GM18517 (cell line): Measurements from ENCODE around the gene PERM1.
A peak's percentile ranks its signal among the peaks of the same experiment; 100 is the strongest.
"Not testable (repeated sequence)": the region's sequence is repeated elsewhere in the genome, so short reads cannot be mapped to it uniquely, and the experiment has no call there.

ENCODE experiments used
- ATAC-seq: cut with Tn5 transposase; IDR thresholded peaks from one replicate; pipeline ENCODE4 v1.9.1; 2021; ENCODE audit warnings: mild to moderate bottlenecking, moderate library complexity; ENCODE audit not compliant: unreplicated experiment

PERM1 gene

DNA sequence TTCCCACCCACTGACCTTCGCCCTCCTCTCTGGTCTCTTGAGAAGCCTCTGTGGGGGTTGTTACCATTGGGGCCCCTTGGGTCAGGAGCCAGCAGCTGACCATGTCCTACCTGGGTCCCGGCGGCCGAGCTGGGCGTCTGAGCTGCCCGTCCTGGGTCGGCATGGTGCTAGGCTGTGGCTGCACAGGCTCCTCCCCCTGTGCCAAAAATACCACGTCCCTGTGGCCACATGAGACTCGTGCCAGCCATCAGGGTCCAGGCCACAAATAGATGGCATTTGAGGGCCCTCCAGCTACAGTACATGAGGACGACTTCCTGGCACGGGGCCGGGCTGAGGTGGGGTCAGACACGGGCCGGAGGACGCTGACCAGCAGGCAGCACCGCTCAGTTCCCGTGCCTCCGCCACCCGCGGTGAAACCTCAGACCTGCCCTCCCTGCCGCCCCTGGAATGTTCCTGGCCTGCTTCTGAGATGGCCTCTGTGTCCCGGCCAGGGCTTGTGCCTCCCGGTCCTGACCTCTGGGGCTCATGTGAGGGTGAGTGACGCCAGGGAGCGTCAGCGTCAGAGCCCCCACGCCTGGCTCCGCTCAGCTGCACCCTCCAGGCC is at the start of gene PERM1:
PERM1 (minus strand) TSS at position 139 of the 604 bp plus-strand sequence. CDS start 1,064 bp downstream, outside the sequence.
- no peak for ATAC-seq

DNA sequence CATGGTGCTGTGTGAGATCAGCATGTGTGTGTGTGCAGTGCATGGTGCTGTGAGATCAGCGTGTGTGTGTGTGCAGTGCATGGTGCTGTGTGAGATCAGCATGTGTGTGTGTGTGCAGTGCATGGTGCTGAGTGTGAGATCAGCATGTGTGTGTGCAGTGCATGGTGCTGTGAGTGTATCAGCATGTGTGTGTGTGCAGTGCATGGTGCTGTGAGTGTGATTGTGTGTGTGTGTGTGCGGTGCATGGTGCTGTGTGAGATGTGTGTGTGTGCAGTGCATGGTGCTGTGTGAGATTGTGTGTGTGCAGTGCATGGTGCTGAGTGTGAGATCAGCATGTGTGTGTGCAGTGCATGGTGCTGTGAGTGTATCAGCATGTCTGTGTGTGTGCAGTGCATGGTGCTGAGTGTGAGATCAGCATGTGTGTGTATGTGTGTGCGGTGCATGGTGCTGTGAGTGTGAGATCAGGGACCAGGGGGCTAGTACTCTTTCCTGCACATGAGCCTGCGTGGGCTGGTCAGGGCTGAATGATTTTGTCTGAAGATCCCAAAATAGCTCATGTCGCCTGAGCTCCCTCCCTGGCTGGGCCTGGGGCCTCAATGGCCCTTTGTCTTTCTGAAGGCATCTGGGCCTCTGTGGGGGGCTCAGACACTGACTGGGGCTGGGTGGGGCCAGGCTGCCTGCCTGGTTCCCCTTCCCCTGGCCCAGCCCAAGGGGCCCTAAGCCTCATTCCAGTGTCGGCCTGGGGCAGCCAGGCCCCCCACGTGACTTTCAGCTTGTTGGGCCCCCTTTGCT is 49.2 kb upstream of the PERM1 start:
- not testable (repeated sequence) for ATAC-seq

DNA sequence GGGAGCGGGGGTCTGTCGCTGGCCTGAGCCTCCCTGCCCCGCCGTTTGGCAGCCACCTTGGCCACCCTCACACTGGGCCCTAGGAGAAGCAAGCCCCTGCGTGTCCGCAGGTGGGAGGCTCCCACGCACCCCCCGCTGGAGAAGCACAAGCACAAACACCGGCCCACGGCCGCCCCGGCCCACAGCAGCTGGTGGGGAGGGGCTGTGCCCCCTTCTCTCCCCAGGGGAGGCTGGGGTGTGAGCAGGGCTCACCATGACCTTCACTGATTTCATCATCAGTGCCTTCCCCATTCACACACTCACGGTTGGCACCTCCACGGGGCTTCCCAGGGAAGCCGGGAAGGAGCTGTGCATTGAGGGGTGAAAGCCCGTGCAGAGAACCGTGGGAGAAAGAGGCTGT is 45.9 kb upstream of the PERM1 start:
- no peak for ATAC-seq

GRCh38 chr1:1026599-1027413 is 44.9 kb upstream of the PERM1 start:
- ATAC-seq, result no peak

DNA sequence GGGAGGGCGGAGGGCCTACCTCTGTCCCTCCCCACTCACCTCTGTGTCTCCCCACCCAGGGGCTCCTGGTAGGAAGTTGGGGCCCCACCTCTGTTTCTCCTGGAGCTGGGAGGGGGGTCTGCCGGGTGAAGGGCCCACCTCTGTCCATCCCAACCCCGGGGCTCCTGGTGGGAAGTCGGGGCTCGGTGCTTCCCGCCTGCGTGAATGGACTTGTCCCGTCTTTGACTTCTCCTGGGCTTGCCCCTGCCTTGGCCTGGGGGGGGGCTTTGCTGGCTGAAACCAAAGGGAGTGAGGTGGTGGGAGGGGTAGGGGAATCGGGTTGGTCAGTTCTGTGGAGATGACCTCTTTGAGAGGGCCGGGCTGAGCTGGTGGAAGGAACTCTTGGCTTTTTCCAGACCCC is 43.8 kb upstream of the PERM1 start:
- ATAC-seq, result no peak

DNA sequence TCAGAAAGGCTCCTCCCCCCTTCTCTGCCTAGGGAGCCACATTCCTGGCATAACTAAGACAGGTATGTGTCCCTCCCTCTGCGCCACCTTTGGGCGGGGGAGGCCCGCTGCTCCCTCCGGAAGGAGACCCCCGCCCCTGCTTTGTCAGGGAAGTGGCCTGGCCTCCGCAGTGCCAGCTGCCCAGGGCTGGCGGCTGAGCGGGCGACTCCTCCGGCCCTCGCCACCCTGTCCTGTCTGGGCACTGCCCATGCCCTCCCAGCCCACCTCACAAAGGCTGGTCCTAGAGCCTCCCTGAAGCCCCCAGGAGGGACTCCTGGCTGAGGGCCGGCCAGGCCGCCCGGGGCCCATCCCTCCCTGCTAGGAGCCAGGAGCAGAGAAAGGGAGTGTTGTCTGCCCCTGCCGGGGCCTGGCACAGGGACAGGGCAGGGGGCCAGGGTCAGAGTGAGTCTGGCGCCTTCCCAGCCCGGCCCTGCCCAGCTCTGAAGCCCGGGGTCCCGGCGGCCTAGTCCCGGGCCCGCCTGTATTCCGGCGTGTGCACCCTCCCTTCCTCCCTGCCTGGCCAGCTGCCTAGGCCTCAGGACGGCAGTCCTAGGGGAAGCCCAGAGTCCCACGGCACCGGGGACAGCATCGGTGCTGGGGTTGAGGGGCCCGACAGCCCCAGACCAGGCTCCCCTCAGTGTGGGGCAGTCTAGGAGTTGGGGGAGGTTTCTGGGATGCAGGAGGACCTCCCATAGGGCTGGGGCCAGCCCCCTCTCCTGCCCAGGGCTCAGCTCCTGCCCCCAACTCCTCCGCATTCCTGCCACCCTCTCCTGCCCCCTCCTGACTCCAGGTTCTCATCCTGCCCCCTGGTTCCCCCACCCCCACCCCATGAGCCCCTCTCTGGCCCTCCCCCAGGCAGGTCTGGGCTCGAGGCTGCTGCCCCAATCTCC is 43.1 kb upstream of the PERM1 start:
- ATAC-seq, result no peak

GRCh38 chr1:1024149-1024770 is 42.4 kb upstream of the PERM1 start:
- no peak for ATAC-seq

- ATAC-seq, result no peak
Measured at GRCh38 chr1:1023700-1024099, 41.8 kb upstream of the PERM1 start.

- no peak for ATAC-seq
Measured at GRCh38 chr1:1022302-1023009, 40.6 kb upstream of the PERM1 start.

GRCh38 chr1:1021920-1022259 is 40.0 kb upstream of the PERM1 start:
- no peak for ATAC-seq

- no peak for ATAC-seq
Measured at GRCh38 chr1:1021010-1021919, 39.4 kb upstream of the PERM1 start.

GRCh38 chr1:1020415-1021009 is 38.6 kb upstream of the PERM1 start:
- ATAC-seq, result peak; percentile 19

DNA sequence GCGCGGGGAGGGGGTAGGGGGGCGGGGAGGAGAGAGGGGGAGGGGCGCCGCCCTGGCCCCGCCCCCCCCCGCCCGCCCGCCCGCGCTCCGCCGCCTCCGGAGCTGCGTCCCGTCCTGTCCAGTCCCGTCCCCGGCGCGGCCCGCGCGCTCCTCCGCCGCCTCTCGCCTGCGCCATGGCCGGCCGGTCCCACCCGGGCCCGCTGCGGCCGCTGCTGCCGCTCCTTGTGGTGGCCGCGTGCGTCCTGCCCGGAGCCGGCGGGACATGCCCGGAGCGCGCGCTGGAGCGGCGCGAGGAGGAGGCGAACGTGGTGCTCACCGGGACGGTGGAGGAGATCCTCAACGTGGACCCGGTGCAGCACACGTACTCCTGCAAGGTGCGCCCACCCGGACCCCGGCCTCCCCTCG is 38.1 kb upstream of the PERM1 start, which contains the start of gene AGRN:
AGRN (plus strand) TSS at position 121 of the 405 bp plus-strand sequence; CDS start at position 174, 53 bp downstream.
- ATAC-seq, result peak; percentile 17

- ATAC-seq, result peak; percentile 62
Measured at GRCh38 chr1:1019122-1019999, 37.5 kb upstream of the PERM1 start.

GRCh38 chr1:1018321-1018685 is 36.4 kb upstream of the PERM1 start:
- ATAC-seq, result not testable (repeated sequence)

DNA sequence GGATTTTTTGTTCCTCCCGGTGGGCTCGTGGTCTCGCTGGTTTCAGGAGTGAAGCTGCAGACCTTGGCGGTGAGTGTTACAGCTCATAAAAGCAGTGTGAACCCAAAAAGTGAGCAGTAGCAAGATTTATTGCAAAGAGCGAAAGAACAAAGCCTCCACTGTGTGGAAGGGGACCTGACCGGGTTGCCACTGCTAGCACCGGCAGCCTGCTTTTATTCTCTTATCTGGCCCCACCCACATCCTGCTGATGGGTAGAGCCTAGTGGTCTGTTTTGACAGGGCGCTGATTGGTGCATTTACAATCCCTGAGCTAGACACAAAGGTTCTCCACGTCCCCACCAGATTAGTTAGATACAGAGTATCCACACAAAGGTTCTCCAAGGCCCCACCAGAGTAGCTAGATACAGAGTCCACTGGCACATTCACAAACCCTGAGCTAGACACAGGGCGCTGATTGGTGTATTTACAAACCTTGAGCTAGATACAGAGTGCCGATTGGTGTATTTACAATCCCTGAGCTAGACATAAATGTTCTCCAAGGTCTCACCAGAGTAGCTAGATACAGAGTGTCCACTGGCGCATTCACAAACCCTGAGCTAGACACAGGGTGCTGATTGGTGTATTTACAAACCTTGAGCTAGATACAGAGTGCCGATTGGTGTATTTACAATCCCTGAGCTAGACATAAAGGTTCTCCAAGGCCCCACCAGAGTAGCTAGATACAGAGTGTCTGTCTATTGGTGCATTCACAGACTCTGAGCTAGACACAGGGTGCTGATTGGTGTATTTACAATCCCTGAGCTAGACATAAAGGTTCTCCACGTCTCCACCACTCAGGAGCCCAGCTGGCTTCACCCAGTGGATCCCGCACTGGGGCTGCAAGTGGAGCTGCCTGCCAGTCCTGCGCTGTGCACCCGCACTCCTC is 35.8 kb upstream of the PERM1 start:
- not testable (repeated sequence) for ATAC-seq
